Measurements from ENCODE around the gene MRPL3. TPM values are rescaled to one million over a fixed set of nuclear protein-coding genes. Genes with fewer than 3 reads are reported as not detected.
A peak's percentile ranks its signal among the peaks of the same experiment; 100 is the strongest.

Gene MRPL3
- 100 to 1,000 TPM; 112 to 133 (median 130) TPM for polyA plus RNA-seq (ENCODE audit: insufficient read length in 4 of 4)

- DNase-seq (ENCODE audit: low read depth in 4 of 4, low spot score in 3 of 4), result peak; percentile 73 to 74 (median 74)
Measured at GRCh38 chr3:131502530-131503319, at the start of gene MRPL3. Gene MRPL3 (minus strand): TSS chr3:131502971. CDS start chr3:131502821, 150 bp downstream.

- no peak for DNase-seq (ENCODE audit: low read depth in 4 of 4, low spot score in 3 of 4)
Measured at GRCh38 chr3:131551761-131552160, 49.0 kb upstream of the MRPL3 start.

- no peak for DNase-seq (ENCODE audit: low read depth in 4 of 4, low spot score in 3 of 4)
Measured at GRCh38 chr3:131550562-131551465, 48.0 kb upstream of the MRPL3 start.

GRCh38 chr3:131549340-131549739 is 46.6 kb upstream of the MRPL3 start:
- DNase-seq (ENCODE audit: low read depth in 4 of 4, low spot score in 3 of 4), result no peak

- no peak for DNase-seq (ENCODE audit: low read depth in 4 of 4, low spot score in 3 of 4)
Measured at GRCh38 chr3:131547585-131547984, 44.8 kb upstream of the MRPL3 start.

GRCh38 chr3:131546441-131546840 is 43.7 kb upstream of the MRPL3 start:
- no peak for DNase-seq (ENCODE audit: low read depth in 4 of 4, low spot score in 3 of 4)

GRCh38 chr3:131544557-131544956 is 41.8 kb upstream of the MRPL3 start:
- no peak for DNase-seq (ENCODE audit: low read depth in 4 of 4, low spot score in 3 of 4)

- no peak for DNase-seq (ENCODE audit: low read depth in 4 of 4, low spot score in 3 of 4)
Measured at GRCh38 chr3:131543714-131544113, 40.9 kb upstream of the MRPL3 start.

- DNase-seq (ENCODE audit: low read depth in 4 of 4, low spot score in 3 of 4), result no peak
Measured at GRCh38 chr3:131541288-131541687, 38.5 kb upstream of the MRPL3 start.

GRCh38 chr3:131540821-131541220 is 38.0 kb upstream of the MRPL3 start:
- no peak for DNase-seq (ENCODE audit: low read depth in 4 of 4, low spot score in 3 of 4)

GRCh38 chr3:131540143-131540542 is 37.4 kb upstream of the MRPL3 start:
- no peak for DNase-seq (ENCODE audit: low read depth in 4 of 4, low spot score in 3 of 4)

- DNase-seq (ENCODE audit: low read depth in 4 of 4, low spot score in 3 of 4), result no peak
Measured at GRCh38 chr3:131538968-131539367, 36.2 kb upstream of the MRPL3 start.

- DNase-seq (ENCODE audit: low read depth in 4 of 4, low spot score in 3 of 4), result no peak
Measured at GRCh38 chr3:131537531-131537930, 34.8 kb upstream of the MRPL3 start.

GRCh38 chr3:131535596-131535995 is 32.8 kb upstream of the MRPL3 start:
- DNase-seq (ENCODE audit: low read depth in 4 of 4, low spot score in 3 of 4), result no peak

GRCh38 chr3:131535131-131535530 is 32.4 kb upstream of the MRPL3 start:
- no peak for DNase-seq (ENCODE audit: low read depth in 4 of 4, low spot score in 3 of 4)

GRCh38 chr3:131532645-131533044 is 29.9 kb upstream of the MRPL3 start:
- DNase-seq (ENCODE audit: low read depth in 4 of 4, low spot score in 3 of 4), result no peak

- DNase-seq (ENCODE audit: low read depth in 4 of 4, low spot score in 3 of 4), result no peak
Measured at GRCh38 chr3:131530843-131531242, 28.1 kb upstream of the MRPL3 start.

- DNase-seq (ENCODE audit: low read depth in 4 of 4, low spot score in 3 of 4), result no peak
Measured at GRCh38 chr3:131530388-131530787, 27.6 kb upstream of the MRPL3 start.

- DNase-seq (ENCODE audit: low read depth in 4 of 4, low spot score in 3 of 4), result peak in 3 of 4 donors; percentile 54 to 58 (median 56)
Measured at GRCh38 chr3:131526801-131527347, 24.1 kb upstream of the MRPL3 start.

- no peak for DNase-seq (ENCODE audit: low read depth in 4 of 4, low spot score in 3 of 4)
Measured at GRCh38 chr3:131518680-131519079, 15.9 kb upstream of the MRPL3 start.

- DNase-seq (ENCODE audit: low read depth in 4 of 4, low spot score in 3 of 4), result no peak
Measured at GRCh38 chr3:131505421-131505820, 2.6 kb upstream of the MRPL3 start.

All from right renal pelvis (tissue), 4 donors.